Measurements from ENCODE around the gene VPS45. TPM values are rescaled to one million over a fixed set of nuclear protein-coding genes. Genes with fewer than 3 reads are reported as not detected.
"Not testable (repeated sequence)": the region's sequence is repeated elsewhere in the genome, so short reads cannot be mapped to it uniquely, and the experiment has no call there.

VPS45 gene
- total RNA-seq, 1 donor from 2014 or later = 37.1 TPM

DNA sequence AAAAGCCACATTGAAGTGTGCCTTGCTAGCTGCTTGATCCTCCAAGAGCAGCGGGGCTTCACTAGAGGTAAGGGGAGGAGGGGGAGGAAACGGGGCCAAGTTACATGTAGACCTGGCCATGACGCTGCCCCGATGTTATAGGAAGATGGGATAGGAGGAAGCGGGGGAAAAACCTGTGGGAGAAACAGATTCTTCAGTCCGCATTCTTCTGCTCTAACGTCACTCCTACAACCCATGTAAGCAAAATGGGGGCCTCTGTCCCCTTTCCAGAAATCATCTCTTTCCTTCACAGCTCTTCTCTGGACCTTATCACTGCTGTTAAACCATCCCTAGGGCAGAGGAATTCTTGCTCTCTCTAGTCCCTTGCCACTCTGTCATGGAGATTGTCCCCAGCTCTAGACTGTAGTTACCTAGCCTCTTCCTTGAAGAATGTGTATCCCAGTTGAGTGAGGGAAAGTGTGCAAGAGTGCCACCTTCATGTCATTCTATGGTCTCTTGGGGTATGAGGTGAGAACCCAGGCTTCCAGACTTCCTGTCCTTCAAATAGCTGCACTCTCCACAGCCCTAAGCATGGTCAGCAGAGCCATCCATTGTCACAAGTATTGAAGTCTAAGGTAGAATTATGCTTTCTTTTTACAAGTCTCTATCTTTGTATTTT lies 93.5 kb downstream of the VPS45 start:
- no peak for DNase-seq (ENCODE audit: low spot score)

DNA sequence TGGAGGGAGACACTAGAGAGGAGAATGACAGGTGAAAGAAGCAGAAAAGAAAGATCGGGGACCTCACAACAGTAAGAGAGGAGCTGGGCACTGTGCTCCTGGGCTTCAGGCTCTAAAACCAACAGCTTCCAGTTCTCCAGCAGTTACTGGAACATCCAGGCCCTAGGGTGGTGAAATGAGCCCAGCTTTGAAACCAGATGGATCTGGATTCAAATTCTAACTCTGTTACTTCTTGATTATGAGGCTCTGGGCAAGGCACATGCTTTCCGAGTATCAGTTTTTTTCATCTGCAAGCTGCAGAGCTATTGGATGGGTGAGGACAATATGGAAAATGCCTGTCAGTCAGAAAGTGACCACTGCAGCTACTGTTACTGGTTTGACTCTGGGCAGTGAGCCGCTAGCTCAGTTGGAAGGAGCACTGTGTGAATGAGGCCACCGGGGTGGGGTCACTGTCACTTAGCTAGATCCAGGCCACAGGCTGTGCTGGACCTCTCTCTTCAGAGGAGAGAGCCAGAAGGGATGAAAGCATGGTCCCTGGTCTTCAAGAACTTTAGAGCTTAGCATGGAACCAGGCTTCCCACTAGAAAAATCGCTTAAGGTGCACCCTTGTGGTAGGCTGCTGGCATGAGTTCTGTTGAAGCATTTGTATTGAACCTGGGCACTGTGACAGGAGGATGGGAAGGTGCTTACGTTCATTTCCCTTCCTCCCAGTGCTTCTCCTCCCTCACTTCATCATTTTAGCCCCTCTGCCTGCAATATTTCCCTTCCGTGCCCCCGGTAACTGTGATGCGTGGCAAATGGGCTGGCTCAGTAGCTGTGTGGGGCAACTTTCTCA lies 94.4 kb downstream of the VPS45 start:
- DNase-seq (ENCODE audit: low spot score) = no peak

GRCh38 chr1:150162582-150162861 lies 94.9 kb downstream of the VPS45 start:
- DNase-seq (ENCODE audit: low spot score) = no peak

DNA sequence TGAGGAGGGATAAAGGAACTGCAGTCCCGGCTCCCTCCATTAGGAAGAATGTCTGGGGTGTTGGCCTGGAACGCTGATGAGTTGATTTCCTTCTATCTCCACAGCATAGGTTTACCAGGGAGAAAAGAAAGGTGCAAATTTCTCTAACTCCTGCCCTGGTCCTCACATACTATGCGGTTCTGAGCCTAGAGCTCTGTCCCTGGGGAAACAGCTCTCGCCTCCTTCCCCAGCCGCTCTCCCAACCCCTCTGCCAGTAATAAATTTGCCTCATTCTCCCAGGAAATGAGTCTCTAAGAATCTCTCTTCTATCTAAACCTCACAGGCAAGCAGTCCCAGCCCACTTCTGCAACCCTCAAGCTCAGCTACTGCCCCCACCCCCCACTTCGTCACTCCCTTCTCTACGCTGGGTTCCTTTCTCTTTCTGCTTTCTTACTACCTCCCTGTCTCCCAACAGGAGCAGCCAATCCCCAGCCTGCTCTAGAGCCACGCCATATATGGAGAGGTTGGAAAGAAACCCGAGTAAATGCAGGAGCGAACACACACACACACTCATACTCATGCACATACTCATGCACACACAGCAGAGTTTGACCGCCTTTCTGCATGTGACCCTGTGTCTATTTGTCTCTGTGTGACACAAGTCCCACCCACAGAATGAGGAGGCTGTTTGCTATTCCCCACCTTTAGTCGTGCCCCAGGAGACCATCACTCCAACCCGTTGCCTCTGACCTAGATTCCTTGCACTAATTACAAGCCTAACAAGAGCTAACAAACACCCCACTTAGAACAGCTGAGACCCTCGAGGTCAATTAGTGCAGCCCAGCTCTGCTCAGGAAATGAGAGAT lies 95.5 kb downstream of the VPS45 start:
- peak; percentile 91 for DNase-seq (ENCODE audit: low spot score)

- DNase-seq (ENCODE audit: low spot score) = no peak
Measured at GRCh38 chr1:150164224-150164623, 96.6 kb downstream of the VPS45 start.

DNA sequence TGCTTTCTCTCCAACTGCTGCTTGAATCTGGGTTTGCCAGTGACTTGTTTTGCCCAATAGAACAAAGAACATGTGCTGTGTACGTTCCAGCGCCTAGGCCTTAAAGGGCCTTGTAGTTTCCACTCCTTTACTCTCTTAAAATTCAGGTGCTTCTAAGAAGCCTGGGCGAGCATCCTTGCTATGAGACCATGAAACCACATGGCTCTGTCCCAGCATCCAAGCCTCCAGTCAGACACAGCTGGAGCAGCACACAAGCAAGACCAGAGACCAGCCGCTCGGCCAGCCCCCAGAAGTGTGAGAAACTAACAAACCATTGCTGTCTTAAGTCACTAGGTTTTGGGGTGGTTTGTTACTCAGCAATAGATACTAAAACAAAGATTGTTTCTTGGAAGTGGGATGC lies 97.2 kb downstream of the VPS45 start:
- no peak for DNase-seq (ENCODE audit: low spot score)

- no peak for DNase-seq (ENCODE audit: low spot score)
Measured at GRCh38 chr1:150165622-150166612, 98.3 kb downstream of the VPS45 start.

GRCh38 chr1:150168960-150169601 lies 101.5 kb downstream of the VPS45 start:
- peak; percentile 58 for DNase-seq (ENCODE audit: low spot score)

DNA sequence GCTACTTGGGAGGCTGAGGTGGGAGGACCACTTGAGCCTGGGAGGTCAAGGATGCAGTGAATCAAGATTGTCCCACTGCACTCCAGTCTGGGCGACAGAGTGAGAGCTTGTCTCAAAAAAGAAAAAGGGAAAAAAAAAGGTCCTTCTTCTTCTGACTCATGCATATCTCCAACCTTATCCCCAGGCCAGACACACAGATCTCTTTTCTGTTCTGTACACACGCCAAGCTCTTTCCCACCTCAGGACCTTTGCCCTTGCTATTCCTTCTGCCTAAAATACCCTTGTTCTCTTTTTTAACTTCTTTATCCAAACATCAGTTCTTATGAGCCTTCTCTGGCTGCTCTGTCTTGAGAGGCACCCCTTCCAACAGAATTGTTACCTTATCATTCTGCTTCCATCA lies 104.2 kb downstream of the VPS45 start:
- DNase-seq (ENCODE audit: low spot score) = no peak

DNA sequence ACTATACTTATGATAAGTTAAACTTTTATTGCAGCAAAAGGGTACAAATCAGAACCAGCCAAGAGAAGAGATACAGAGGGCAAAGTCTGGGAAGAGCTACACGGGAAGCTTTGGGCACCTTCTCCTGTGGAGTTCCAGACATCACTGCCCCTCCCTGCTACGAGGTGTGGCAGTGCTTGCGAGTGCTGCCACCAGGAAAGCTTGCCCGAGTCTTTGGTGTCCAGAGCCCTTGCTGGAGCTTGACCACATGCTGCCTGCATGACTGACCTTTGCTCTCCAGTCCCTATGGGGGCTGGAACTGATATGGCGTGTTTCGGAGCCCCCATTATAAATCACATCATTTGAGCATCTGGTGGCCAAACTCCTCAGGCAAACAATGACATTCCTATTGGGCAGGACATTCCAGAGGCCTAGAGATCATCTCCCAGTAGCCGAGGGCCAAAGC lies 105.6 kb downstream of the VPS45 start:
- peak; percentile 47 for DNase-seq (ENCODE audit: low spot score)

GRCh38 chr1:150176593-150176992 lies 109.0 kb downstream of the VPS45 start:
- DNase-seq (ENCODE audit: low spot score) = no peak

DNA sequence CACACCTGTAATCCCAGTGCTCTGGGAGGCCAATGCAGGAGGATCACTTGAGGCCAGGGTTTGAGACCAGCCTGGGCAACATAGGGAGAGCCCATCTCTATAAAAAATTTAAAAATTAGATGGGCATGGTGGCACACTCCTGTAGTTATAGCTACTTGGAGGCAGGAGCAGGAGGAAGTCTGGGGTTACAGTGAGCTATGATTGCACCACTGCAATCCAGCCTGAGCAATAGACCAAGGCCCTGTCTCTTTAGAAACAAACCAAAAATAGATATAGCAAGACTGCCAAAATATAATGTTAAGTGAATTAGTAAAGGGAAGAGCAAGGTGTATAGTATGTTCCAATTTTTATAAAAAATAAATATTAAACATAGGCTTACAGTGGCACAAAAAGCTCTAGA lies 111.0 kb downstream of the VPS45 start:
- DNase-seq (ENCODE audit: low spot score) = no peak

GRCh38 chr1:150179867-150180266 lies 112.3 kb downstream of the VPS45 start:
- DNase-seq (ENCODE audit: low spot score) = no peak

- DNase-seq (ENCODE audit: low spot score) = no peak
Measured at GRCh38 chr1:150180474-150180873, 112.9 kb downstream of the VPS45 start.

DNA sequence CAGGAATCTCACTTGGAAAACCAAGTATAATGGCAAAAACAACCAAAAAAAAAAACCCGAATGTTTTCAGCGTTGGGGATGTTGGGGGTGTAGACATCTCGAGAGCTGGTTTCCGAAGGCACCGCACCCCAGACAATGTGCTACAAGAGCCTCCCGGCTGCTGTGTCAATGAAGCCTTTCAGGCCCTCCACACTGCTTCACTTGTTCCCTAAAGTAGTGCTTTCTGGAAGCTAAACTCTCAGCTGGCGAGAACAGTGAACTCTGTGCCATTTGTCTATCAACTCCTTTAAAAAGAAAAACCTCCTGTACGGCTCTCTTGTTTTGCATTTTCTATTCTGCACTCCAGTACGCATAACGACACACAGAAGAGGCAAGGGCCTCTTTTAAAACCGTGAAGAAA lies 114.7 kb downstream of the VPS45 start:
- DNase-seq (ENCODE audit: low spot score) = no peak

DNA sequence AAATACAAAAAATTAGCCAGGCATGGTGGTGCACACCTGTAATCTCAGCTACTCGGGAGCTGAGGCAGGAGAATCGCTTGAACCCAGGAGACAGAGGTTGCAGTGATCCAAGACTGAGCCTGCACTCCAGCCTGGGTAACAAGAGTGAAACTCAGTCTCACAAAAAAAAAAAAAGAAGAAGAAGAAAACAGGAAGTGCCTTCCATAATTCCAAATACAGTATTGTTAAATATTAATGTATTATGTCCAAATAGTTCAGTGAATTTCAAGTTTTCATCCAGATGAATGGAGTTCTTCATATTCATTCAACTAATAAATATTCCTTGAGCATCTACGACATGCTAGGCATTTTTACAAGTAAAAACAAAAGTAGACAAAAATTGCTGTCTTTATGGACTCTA lies 115.5 kb downstream of the VPS45 start:
- no peak for DNase-seq (ENCODE audit: low spot score)

- DNase-seq (ENCODE audit: low spot score) = no peak
Measured at GRCh38 chr1:150185481-150185880, 117.9 kb downstream of the VPS45 start.

DNA sequence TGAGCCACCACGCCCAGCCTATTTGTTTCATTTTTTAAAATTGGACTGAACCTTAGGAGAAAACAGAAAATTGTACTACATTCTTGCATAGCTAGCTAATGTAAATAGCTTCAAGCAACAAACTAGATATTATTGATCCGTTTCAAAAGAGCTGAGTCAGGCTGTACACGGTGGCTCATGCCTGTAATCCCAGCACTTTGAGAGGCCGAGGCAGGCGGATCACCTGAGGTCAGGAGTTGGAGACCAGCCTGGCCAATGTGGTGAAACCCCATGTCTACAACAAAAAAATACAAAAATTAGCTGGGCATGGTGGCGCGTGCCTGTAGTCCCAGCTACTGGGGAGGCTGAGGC lies 118.8 kb downstream of the VPS45 start:
- not testable (repeated sequence) for DNase-seq (ENCODE audit: low spot score)

DNA sequence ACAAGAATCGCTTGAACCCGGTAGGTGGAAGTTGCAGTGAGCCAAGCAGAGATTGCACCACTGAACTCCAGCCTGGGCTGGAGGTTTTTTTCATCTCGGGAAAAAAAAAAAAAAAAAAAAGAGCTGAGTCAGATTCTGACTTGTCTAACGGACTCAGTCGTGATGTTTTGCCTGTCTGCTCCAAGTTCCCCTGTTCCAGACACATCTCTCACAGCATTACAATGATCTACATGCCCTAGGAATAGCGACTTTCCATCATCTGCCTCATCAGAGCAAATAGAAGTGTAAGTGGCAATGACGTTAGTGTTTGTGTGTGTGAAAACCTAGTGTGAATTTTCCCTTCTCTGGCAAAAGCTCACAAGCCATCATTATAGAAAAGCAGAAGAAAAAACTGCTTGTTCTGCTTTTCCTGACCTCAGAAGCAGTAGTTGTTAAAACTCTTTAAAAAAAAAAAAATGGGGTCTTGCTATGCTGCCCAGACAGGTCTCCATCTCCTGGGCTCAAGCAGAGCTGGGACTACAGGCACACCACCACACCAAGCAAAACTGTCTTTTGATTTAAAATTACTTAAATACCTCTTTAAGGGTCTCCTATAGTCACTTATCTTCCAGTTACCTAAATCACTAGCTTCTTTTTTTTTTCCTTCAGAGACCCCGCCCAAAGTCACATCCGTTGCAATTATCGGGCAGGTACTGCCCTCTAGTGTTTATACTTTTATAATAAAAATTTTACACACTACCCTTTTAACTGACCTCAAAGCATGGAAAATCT lies 119.4 kb downstream of the VPS45 start:
- DNase-seq (ENCODE audit: low spot score) = no peak

DNA sequence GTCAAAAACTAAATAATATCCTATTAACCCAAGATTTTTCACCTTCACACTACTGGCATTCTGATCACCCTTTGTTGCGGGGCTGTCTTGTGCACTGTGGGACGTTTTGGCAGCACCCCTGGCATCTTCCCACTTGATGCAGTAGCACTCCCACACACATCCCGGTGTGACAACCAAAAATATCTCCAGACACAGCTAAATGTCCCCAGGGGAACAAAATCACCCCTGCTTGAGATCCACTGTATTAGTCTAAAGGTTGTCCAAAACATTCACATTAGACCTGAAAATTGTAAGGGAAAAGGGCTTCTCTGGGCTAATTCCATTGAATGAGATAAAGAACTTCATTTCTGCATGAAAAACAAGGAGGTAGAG lies 120.0 kb downstream of the VPS45 start:
- no peak for DNase-seq (ENCODE audit: low spot score)

Measured in mucosa of gallbladder (tissue), 1 donor.